Gastrocnemius medialis (tissue), 4 donors: ENCODE measurements around the gene ALK.

Experiments
- POLR2A ChIP-seq, 2 donors: fragments of 450-650 bp; IDR thresholded peaks; one replicate each; pipeline ENCODE4 v1.6.1; 2017; ENCODE audit warnings: antibody characterized with exemption in 2 of 2, mild to moderate bottlenecking in 2 of 2, moderate library complexity in 2 of 2
- TF ChIP-seq, protein P1 (sequence below), 5 experiments: fragments of 450-650 bp in 3 of 5; fragments of 200-600 bp in 2 of 5; sonication (generic) in 2 of 5; IDR thresholded peaks in 4 of 5; conservative IDR thresholded peaks in 1 of 5; 1 replicate in 4 of 5; 2 replicates in 1 of 5; pipeline ENCODE4 v1.5.1; 2016 to 2019; ENCODE audit warnings: antibody characterized with exemption in 5 of 5, mild to moderate bottlenecking in 3 of 5, moderate library complexity in 3 of 5

DNA sequence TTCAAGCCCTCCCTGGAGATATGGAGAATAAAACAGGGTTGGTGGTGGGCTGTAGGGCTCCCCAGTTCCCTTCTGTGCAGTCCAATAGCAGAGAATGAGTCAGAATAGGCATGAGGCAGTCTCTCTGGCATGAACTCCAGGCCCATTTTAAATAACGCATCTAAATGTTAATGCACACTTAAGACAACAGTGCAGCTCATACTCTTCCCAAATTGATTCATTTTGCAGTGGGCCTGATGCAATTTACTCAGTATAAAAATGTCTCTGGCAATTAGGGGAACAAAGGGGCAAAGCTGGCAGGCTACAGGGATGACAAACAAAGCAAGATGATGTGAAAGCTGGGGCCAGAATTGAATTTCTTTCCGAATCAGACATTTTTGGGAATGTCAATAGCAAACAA lies 403.4 kb downstream of the ALK start:
- TF ChIP-seq, protein P1, sequence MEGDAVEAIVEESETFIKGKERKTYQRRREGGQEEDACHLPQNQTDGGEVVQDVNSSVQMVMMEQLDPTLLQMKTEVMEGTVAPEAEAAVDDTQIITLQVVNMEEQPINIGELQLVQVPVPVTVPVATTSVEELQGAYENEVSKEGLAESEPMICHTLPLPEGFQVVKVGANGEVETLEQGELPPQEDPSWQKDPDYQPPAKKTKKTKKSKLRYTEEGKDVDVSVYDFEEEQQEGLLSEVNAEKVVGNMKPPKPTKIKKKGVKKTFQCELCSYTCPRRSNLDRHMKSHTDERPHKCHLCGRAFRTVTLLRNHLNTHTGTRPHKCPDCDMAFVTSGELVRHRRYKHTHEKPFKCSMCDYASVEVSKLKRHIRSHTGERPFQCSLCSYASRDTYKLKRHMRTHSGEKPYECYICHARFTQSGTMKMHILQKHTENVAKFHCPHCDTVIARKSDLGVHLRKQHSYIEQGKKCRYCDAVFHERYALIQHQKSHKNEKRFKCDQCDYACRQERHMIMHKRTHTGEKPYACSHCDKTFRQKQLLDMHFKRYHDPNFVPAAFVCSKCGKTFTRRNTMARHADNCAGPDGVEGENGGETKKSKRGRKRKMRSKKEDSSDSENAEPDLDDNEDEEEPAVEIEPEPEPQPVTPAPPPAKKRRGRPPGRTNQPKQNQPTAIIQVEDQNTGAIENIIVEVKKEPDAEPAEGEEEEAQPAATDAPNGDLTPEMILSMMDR (IDR thresholded peaks at IDR 0.05 in 4 of 5, conservative IDR thresholded peaks at IDR 0.05 in 1 of 5), result no peak
- TF ChIP-seq POLR2A (IDR thresholded peaks at IDR 0.05), result no peak
